HG02870 (cell line): ENCODE measurements around the gene ZNF277.

Experiments used
- ATAC-seq: cut with Tn5 transposase; IDR thresholded peaks from one replicate; pipeline ENCODE4 v1.9.1; 2021; ENCODE audit warnings: mild to moderate bottlenecking, moderate library complexity; ENCODE audit not compliant: unreplicated experiment

Gene ZNF277

DNA sequence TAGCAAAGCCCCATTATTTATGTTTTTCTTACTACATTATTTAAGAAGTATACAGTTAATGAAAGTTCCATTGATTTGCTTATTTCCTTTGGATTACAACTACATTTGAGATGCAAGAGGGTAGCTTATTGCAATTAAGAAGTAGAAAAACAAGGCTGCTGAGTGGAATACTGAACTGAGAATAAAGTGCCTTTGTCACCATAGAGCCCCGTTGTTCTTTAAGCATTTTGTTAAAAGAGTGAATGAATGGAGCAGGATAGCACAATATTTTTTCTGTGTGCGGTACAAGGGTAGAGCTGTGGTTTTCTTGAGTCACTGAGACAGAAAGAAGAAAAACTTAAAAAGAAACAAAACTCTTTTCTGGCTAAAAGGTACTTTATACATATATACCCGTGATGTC lies 45.6 kb downstream of the ZNF277 start:
- ATAC-seq = no peak

GRCh38 chr7:112252691-112253090 lies 46.2 kb downstream of the ZNF277 start:
- ATAC-seq = no peak

DNA sequence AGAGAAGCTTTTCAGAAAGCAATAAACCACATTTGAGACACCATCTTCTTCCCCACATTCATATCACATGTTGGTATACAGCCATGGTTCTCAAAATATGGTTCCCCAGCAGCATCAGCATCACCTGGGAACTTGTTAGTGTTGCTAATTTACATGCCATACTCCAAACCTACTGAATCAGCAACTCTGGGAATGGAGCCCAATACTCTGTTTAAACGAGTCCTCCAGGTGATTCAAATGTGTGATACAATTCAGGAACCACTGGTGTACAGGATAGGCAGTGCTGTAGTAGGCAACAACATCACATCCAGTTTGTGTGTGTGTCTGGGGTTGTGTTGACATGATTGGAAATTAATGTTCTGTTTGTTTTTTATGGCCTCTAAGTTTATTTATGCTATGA lies 47.7 kb downstream of the ZNF277 start:
- no peak for ATAC-seq

DNA sequence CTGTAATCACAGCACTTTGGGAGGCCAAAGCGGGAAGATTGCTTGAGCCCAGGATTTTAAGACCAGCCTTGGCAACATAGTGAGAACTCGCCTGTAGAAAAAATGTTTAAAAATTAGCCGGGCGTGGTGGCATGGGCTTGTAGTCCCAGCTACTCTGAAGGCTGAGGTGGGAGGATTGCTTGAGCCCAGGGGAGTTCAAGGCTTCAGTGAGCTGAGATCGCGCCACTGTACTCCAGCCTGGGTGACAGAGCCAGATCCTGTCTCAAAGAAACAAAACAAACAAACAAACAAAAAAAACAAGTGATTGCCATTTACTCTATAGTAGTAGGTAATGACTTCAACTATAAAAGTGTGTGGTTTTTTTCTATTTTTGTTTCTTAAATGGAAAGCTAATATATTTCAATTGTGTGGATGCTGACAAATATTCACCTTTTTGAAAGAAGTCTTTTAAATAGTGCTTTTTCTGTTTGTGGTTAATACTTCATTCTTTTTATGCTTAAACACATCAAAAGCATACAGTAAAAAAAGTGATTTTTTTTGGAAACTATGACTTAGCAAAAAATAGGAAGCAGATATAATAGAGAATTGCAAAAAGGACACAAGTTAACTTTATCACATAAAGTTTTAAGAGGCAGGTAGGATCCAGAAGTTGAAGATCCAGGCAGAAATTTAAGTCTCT lies 48.4 kb downstream of the ZNF277 start:
- ATAC-seq = no peak

- ATAC-seq = no peak
Measured at GRCh38 chr7:112255388-112255720, 48.9 kb downstream of the ZNF277 start.

GRCh38 chr7:112257073-112257472 lies 50.6 kb downstream of the ZNF277 start:
- ATAC-seq = no peak

- ATAC-seq = no peak
Measured at GRCh38 chr7:112260911-112261310, 54.4 kb downstream of the ZNF277 start.

DNA sequence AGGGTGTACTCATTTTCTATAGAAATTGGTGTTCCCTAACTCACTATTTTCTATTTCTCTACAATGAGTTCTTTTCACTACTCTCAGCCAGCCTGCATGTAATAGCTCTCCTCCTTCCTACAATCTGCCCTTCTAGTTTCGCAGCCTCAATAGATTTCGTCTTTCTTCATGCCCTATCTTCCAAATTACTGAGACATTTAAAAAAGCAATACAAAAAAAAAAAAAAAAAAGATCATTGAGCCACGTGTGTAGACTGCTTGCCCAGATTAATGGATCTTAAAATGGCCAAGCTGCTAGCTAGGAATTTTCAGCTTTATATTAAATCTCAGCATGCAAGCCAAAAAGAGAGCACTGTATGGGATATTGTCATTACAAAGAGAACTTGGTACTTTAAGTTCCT lies 55.5 kb downstream of the ZNF277 start:
- no peak for ATAC-seq

DNA sequence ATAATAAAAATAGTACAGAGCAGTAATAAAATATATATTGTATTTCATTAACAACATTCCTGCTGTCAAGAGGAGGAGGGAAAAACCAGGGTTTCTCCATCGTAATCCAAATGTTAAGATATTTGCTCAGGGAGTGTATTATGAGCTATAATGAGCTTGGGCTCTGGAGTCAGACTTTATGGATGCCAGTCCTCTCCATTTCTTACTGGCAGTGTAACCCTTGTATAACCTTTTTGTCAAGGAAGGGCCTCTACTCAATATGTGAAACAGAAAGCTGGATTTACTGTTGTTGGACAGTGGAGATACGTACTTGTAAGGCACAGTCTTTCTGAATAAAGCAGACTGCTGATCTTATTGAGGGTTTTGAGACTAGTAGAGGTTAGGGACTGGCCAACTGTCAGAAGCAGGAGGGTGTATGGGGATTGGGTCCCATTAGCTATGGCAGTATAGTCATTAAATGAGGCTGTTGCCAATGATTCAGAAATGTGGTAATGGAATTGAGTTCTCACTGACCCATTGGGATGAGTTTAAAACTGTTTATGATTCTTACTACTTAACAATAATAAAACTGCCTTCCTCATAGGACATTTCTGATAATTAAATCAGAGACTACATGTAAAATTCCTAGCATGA lies 56.5 kb downstream of the ZNF277 start:
- no peak for ATAC-seq

DNA sequence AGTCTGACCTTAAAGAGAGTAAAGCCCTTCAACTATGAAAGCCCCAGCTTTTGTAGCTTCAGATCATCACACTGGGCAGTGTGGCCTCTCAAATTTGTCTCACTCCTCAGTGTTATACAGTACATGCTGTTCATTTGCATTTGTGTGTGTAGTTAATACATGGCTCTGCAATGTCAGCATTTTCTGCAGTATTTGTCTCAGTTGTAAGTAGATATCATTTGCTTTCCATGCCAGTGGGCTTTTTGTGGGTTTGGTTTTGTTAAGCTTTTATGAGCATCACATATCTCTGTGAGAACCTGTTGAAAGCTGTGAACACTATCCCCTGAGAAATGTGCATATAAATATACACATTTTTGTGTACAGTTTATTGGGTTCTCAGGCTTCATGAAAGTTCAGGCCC lies 57.0 kb downstream of the ZNF277 start:
- ATAC-seq = no peak

DNA sequence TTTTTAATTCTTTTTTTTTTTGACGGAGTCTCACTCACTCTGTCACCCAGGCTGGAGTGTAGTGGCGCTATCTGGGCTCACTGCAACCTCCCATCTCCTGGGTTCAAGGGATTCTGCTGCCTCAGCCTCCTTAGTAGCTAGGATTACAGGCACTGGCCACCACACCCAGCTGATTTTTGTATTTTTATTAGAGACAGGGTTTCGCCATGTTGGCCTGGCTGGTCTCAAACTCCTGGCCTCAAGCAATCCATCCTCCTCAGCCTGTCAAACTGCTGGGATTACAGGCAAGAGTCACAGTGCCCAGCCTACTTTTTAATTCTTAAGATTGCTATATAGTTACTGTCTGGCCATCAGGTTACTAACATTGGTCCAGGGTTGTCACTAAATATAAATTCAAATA lies 59.6 kb downstream of the ZNF277 start:
- no peak for ATAC-seq

- no peak for ATAC-seq
Measured at GRCh38 chr7:112266595-112267270, 60.2 kb downstream of the ZNF277 start.

GRCh38 chr7:112267944-112268691 lies 61.6 kb downstream of the ZNF277 start:
- no peak for ATAC-seq

DNA sequence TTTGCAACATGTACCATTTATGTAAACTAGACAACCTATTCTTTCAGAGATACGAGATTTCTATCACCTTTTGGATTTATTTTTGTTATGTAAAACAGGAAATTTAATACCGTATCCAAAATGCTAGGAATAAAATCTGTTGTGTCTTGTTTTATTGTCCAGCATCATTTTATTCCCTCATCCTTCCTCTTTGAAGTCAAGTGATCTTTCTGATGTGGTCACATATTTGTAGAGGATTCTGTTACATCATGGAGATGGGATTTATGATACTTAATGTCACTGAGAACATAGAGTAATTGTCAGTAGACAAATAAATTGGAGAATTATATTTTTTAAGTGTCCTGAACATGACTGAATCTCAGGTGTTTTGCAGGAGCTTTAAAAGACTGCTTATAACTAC lies 64.7 kb downstream of the ZNF277 start:
- no peak for ATAC-seq

GRCh38 chr7:112272921-112273561 lies 66.5 kb downstream of the ZNF277 start:
- ATAC-seq = no peak

DNA sequence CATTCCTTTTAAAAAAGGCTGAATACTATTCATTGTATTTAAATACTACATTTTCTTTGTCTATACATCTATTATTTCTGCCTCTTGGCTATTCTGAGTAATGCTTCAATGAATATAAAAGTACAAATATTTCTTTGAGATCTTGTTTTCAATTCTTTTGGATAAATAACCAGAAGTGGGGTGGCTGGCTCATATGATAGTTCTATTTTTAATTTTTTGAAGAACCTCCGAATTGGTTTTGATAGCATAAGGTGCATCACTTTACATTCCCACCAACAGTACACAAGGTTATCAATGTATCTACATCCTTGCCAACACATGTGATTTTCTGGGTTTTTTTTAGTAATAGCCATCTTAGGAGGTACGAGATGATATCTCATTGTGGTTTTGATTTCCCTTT lies 72.5 kb downstream of the ZNF277 start:
- ATAC-seq = no peak

DNA sequence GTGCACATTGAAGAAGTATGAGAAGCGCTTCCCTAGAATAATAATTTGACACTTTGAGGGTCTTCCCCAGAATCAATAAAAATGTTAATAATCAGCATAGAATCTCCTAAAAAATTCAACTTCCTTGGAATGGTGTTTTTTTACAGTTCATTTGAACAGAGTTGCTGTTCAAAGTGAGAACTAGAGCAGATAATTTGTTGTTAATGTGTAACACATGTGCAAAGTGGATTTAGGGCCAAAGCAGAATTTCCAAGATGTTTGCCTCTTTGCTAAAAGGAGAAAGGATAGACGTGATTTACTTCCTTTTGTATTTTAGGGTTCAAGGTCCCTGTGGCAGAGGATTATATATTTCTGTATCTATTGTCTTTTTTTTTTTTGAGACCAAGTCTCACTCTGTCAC lies 73.8 kb downstream of the ZNF277 start:
- ATAC-seq = no peak

DNA sequence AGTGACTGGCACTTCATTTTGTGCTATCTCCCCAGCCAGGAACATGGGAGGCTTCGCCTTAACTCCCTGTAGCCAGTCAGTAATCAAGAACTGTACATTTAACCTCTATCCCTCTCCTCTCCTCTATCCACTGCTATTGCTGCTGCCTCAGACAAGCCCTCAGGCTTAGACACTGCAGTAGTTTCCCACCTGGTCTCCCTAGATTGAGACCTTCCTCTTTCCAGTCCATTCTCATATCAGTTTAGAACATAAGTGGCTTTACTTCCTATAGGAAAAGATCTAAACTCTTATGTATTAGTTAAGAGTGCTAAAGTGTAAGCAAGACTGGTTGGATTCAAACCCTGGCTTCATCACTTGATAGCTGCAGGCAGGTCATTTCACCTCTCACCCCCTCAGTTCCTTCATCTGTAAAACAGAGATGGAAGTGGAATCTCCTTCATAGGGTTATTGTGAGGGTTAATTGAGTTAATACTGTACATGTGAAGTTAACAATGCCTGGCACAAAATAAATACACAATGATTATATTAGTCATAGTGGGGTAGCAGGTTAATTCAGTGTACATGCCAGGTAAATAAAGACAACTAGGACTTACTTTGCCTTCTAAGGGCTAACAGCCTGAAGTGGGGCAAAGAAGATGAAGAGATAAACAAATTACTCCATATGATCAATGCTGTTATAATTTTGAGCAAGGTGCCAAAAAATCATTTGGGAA lies 76.1 kb downstream of the ZNF277 start:
- no peak for ATAC-seq

- no peak for ATAC-seq
Measured at GRCh38 chr7:112283382-112283910, 77.0 kb downstream of the ZNF277 start.
